ENCODE measurements around the gene DFFB. TPM values are rescaled to one million over a fixed set of nuclear protein-coding genes. Genes with fewer than 3 reads are reported as not detected.
A peak's percentile ranks its signal among the peaks of the same experiment; 100 is the strongest.

The DFFB gene
- total RNA-seq, 1 donor from 2014 or later, result 4.8 TPM

DNA sequence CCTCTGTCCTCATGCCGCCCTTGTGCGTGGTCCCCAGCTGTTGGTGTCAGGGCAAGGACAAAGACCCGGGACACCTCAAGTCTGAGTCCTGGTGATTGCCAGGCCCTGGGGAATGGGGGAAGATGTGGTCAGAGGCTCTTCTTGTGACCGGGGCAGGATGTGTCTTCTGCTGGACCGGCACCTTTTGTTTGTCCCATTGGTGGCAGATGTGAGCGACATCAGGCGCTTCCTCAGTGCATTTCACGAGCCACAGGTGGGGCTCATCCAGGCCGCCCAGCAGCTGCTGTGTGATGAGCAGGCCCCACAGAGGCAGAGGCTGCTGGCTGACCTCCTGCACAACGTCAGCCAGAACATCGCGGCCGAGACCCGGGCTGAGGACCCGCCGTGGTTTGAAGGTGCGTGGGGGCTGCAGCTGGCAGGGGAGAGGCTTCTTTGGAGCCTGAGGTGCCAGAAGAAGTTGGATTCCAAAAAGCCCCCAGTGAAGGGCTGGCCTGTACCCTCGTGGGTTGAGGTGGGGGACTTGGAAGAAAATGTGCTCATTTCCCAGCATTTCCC, 8.4 kb downstream of the DFFB start:
- Histone ChIP-seq H3K9ac (no peak overlapping the region), H3K79me2 (ENCODE audit: low read depth) (no peaks in the 10 kb centered on the region), H3K27me3 (no peaks in the 10 kb centered on the region), H3K4me1 (no peaks in the 10 kb centered on the region), H3K9me3 (ENCODE audit: low read depth) (no peaks in the 10 kb centered on the region), H3F3A (ENCODE audit: low read depth) (no peaks in the 10 kb centered on the region), H4K20me1 (ENCODE audit: low read depth) (no peaks in the 10 kb centered on the region), H3K4me2 (no peak overlapping the region), H3K27ac (no peak overlapping the region), H3K36me3 (no peaks in the 10 kb centered on the region), H2AFZ (replicated peaks) (no peak overlapping the region), H3K4me3 (no peak overlapping the region)
- Mint-ChIP-seq H3K27ac (no peak overlapping the region), H3K27me3 (ENCODE audit: insufficient read depth, low read depth) (peaks cover 7% of the 10 kb centered on the region), H3K36me3 (peaks cover 10% of the 10 kb centered on the region), H3K9me3 (peaks cover 2% of the 10 kb centered on the region), H3K4me1 (no peaks in the 10 kb centered on the region), H3K4me3 (no peak overlapping the region)
- no peak for TF ChIP-seq EZH2 (IDR thresholded peaks at IDR 0.05)
- no peak for TF ChIP-seq EZH2phosphoT487 (IDR thresholded peaks at IDR 0.05)
- TF ChIP-seq, protein P1, sequence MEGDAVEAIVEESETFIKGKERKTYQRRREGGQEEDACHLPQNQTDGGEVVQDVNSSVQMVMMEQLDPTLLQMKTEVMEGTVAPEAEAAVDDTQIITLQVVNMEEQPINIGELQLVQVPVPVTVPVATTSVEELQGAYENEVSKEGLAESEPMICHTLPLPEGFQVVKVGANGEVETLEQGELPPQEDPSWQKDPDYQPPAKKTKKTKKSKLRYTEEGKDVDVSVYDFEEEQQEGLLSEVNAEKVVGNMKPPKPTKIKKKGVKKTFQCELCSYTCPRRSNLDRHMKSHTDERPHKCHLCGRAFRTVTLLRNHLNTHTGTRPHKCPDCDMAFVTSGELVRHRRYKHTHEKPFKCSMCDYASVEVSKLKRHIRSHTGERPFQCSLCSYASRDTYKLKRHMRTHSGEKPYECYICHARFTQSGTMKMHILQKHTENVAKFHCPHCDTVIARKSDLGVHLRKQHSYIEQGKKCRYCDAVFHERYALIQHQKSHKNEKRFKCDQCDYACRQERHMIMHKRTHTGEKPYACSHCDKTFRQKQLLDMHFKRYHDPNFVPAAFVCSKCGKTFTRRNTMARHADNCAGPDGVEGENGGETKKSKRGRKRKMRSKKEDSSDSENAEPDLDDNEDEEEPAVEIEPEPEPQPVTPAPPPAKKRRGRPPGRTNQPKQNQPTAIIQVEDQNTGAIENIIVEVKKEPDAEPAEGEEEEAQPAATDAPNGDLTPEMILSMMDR (IDR thresholded peaks at IDR 0.05), result no peak
- no peak for DNase-seq (ENCODE audit: low spot score)

DNA sequence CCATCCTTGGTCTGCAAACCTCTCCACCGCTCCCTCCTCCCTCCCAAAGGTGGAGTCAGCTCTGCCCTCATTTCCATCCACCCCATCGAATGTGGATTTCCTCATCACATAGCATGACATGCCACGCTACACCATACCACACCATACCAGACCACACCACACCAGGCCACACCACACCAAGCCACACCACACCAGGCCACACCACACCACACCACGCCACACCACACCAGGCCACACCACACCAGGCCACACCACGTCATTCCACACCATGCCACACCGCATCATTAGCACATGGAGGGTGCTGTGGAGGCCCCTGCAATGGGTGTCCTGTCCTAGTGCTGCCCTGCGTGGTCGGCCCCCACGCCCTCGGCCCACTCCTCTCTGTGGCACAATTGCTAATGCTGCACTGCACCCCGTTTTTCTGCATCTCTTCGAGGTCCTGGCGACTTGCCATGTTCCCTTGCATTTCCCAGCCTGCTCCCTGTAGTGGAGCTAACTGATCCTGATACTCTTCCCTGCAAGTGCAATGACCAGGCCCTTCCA, 11.3 kb downstream of the DFFB start:
- Histone ChIP-seq H3K4me2 (no peak overlapping the region), H3K9ac (no peak overlapping the region), H3K4me1 (no peaks in the 10 kb centered on the region), H3K36me3 (no peaks in the 10 kb centered on the region), H3K4me3 (no peak overlapping the region), H3K9me3 (ENCODE audit: low read depth) (no peaks in the 10 kb centered on the region), H3K27me3 (no peaks in the 10 kb centered on the region), H2AFZ (replicated peaks) (no peak overlapping the region), H3F3A (ENCODE audit: low read depth) (peaks cover under 1% of the 10 kb centered on the region), H4K20me1 (ENCODE audit: low read depth) (no peaks in the 10 kb centered on the region), H3K27ac (no peak overlapping the region), H3K79me2 (ENCODE audit: low read depth) (no peaks in the 10 kb centered on the region)
- Mint-ChIP-seq H3K9me3 (peaks cover 2% of the 10 kb centered on the region), H3K27ac (no peak overlapping the region), H3K4me3 (no peak overlapping the region), H3K36me3 (peaks cover 11% of the 10 kb centered on the region), H3K27me3 (ENCODE audit: insufficient read depth, low read depth) (peaks cover 10% of the 10 kb centered on the region), H3K4me1 (no peaks in the 10 kb centered on the region)
- TF ChIP-seq, protein P1 (IDR thresholded peaks at IDR 0.05), result no peak
- no peak for TF ChIP-seq EZH2 (IDR thresholded peaks at IDR 0.05)
- no peak for TF ChIP-seq EZH2phosphoT487 (IDR thresholded peaks at IDR 0.05)
- DNase-seq (ENCODE audit: low spot score), result no peak

DNA sequence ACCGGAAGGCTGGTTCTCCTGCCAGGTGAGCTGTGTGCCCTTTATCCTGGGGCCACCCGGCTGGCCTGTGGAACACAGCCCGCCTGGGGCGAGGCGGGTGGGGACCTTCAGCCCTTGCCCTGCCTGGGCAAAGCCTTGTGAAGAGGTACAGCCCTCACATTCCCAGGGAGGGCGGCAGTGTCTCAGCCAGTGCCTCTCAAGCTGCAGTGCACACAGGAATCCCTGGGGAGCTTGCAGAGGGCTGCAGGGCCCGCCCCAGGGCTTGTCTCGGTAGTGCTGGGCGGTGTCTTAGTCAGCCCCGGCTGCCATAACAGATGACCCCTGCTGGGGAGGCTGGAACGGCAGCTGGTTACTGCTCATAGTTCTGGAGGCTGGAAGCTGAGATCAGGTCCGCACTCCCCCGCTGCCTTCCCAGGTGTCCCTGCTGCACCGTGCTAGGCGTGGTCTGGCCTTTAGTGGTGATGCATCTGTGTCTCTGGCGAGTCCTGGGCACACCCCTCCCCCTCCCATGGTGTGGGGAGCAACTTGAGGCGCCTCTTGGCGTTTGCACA, 12.6 kb downstream of the DFFB start:
- no peak for TF ChIP-seq EZH2phosphoT487 (IDR thresholded peaks at IDR 0.05)
- no peak for TF ChIP-seq EZH2 (IDR thresholded peaks at IDR 0.05)
- TF ChIP-seq, protein P1 (IDR thresholded peaks at IDR 0.05), result no peak
- Histone ChIP-seq H3K27ac (no peak overlapping the region), H3F3A (ENCODE audit: low read depth) (peaks cover 9% of the 10 kb centered on the region), H4K20me1 (ENCODE audit: low read depth) (no peaks in the 10 kb centered on the region), H3K9ac (no peak overlapping the region), H3K9me3 (ENCODE audit: low read depth) (no peaks in the 10 kb centered on the region), H3K4me1 (no peaks in the 10 kb centered on the region), H3K79me2 (ENCODE audit: low read depth) (no peaks in the 10 kb centered on the region), H3K36me3 (no peaks in the 10 kb centered on the region), H3K4me3 (no peak overlapping the region), H3K27me3 (no peaks in the 10 kb centered on the region), H2AFZ (replicated peaks) (no peak overlapping the region), H3K4me2 (no peak overlapping the region)
- H3K36me3 Mint-ChIP-seq, result peaks cover 14% of the 10 kb centered on the region
- peaks cover 11% of the 10 kb centered on the region for H3K27me3 Mint-ChIP-seq (ENCODE audit: insufficient read depth, low read depth)
- peaks cover 2% of the 10 kb centered on the region for H3K9me3 Mint-ChIP-seq
- H3K27ac Mint-ChIP-seq, result no peak overlapping the region
- H3K4me1 Mint-ChIP-seq, result no peaks in the 10 kb centered on the region
- DNase-seq (ENCODE audit: low spot score), result peak; percentile 13
- no peak overlapping the region for H3K4me3 Mint-ChIP-seq

Data from neural progenitor cell (in vitro differentiated cells).